Neural cell (in vitro differentiated cells): Measurements from ENCODE around the gene MT1HL1.

Experiments
- EP300 ChIP-seq: fragments of 450-650 bp; conservative IDR thresholded peaks from 2 replicates; pipeline ENCODE4 v1.6.1; 2014; ENCODE audit warnings: antibody characterized with exemption, mild to moderate bottlenecking, moderate library complexity; ENCODE audit not compliant: poor library complexity, severe bottlenecking
- EZH2 ChIP-seq: fragments of 200-600, 300-800 bp; shearing (Covaris generic), sonication (generic); IDR thresholded peaks from 2 replicates; pipeline ENCODE4 v1.6.1; 2014; ENCODE audit warnings: antibody characterized with exemption, low read length, borderline replicate concordance, mild to moderate bottlenecking; ENCODE audit not compliant: insufficient read depth, poor library complexity, severe bottlenecking
- POLR2AphosphoS5 ChIP-seq: IDR thresholded peaks from 2 replicates; pipeline ENCODE4 v1.6.1; 2012
- RAD21 ChIP-seq: fragments of 450-650 bp; conservative IDR thresholded peaks from 2 replicates; pipeline ENCODE4 v1.6.1; 2014; ENCODE audit warnings: antibody characterized with exemption, mild to moderate bottlenecking, moderate library complexity
- SMC3 ChIP-seq: fragments of 450-650 bp; conservative IDR thresholded peaks from 2 replicates; pipeline ENCODE4 v1.6.1; 2014; ENCODE audit warnings: antibody characterized with exemption, mild to moderate bottlenecking, moderate library complexity; ENCODE audit not compliant: poor library complexity
- TAF1 ChIP-seq: IDR thresholded peaks from 2 replicates; pipeline ENCODE4 v1.6.1; 2012; ENCODE audit warnings: low read depth
- TF ChIP-seq, protein P1 (sequence below): fragments of 450-650 bp; IDR thresholded peaks from 2 replicates; pipeline ENCODE4 v1.5.1; 2014; ENCODE audit warnings: antibody characterized with exemption, mild to moderate bottlenecking, moderate library complexity; ENCODE audit not compliant: poor library complexity, severe bottlenecking

DNA sequence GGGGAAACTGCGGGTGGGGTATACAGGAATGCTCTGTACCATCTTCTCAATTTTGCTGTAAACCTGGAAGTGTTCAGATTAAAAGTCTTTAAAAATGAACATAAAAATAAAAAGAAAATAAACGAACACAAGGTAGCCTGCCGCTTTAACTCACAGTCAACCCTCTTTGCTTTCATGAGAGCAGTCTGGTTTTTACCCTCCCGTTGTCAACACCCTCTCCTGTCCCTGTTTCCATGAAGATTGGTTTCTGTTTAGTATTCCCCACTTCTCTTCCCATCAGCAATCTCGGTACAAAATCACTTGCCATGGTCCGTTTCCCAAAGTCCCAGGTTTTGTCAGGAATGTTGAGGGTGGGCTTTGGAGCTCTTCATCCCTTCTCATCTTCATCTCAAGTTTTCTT is 28.8 kb downstream of the MT1HL1 start:
- TF ChIP-seq, protein P1, sequence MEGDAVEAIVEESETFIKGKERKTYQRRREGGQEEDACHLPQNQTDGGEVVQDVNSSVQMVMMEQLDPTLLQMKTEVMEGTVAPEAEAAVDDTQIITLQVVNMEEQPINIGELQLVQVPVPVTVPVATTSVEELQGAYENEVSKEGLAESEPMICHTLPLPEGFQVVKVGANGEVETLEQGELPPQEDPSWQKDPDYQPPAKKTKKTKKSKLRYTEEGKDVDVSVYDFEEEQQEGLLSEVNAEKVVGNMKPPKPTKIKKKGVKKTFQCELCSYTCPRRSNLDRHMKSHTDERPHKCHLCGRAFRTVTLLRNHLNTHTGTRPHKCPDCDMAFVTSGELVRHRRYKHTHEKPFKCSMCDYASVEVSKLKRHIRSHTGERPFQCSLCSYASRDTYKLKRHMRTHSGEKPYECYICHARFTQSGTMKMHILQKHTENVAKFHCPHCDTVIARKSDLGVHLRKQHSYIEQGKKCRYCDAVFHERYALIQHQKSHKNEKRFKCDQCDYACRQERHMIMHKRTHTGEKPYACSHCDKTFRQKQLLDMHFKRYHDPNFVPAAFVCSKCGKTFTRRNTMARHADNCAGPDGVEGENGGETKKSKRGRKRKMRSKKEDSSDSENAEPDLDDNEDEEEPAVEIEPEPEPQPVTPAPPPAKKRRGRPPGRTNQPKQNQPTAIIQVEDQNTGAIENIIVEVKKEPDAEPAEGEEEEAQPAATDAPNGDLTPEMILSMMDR: no peak
- TF ChIP-seq RAD21 (no peak), EP300 (no peak), EZH2 (no peak), TAF1 (no peak), POLR2AphosphoS5 (no peak), SMC3 (no peak)
